ENCODE measurements around the gene SPNS3.
A peak's percentile ranks its signal among the peaks of the same experiment; 100 is the strongest.

SPNS3 gene

GRCh38 chr17:4513113-4514032 is 79.6 kb downstream of the SPNS3 start:
- DNase-seq (ENCODE audit: low read depth in 1 of 2, low spot score in 1 of 2) = peak in 1 of 2 experiments; percentile 74
- in situ Hi-C loops (cut with HindIII; ENCODE audit: low pct_unique_long_range_greater_than_20kb, low sequenced_read_pairs) = no loop called here

GRCh38 chr17:4514206-4514605 is 80.5 kb downstream of the SPNS3 start:
- TF ChIP-seq JUND (IDR thresholded peaks at IDR 0.05; ENCODE audit: low read depth) = no peak
- in situ Hi-C loops (cut with HindIII; ENCODE audit: low pct_unique_long_range_greater_than_20kb, low sequenced_read_pairs) = no loop called here
- DNase-seq (ENCODE audit: low read depth in 1 of 2, low spot score in 1 of 2) = peak; percentile 84 to 93

More at GRCh38 chr17:4513113-4514032, 79.6 kb downstream of the SPNS3 start:
- no peak for TF ChIP-seq JUND (IDR thresholded peaks at IDR 0.05; ENCODE audit: low read depth)

GRCh38 chr17:4514779-4515178 is 81.0 kb downstream of the SPNS3 start:
- no peak for DNase-seq (ENCODE audit: low read depth in 1 of 2, low spot score in 1 of 2)
- in situ Hi-C loops (cut with HindIII; ENCODE audit: low pct_unique_long_range_greater_than_20kb, low sequenced_read_pairs) = no loop called here
- TF ChIP-seq JUND (IDR thresholded peaks at IDR 0.05; ENCODE audit: low read depth) = no peak

GRCh38 chr17:4515501-4515900 is 81.8 kb downstream of the SPNS3 start:
- in situ Hi-C loops (cut with HindIII; ENCODE audit: low pct_unique_long_range_greater_than_20kb, low sequenced_read_pairs) = no loop called here
- DNase-seq (ENCODE audit: low read depth in 1 of 2, low spot score in 1 of 2) = no peak
- no peak for TF ChIP-seq JUND (IDR thresholded peaks at IDR 0.05; ENCODE audit: low read depth)

GRCh38 chr17:4516735-4517134 is 83.0 kb downstream of the SPNS3 start:
- in situ Hi-C loops (cut with HindIII; ENCODE audit: low pct_unique_long_range_greater_than_20kb, low sequenced_read_pairs) = no loop called here
- TF ChIP-seq JUND (IDR thresholded peaks at IDR 0.05; ENCODE audit: low read depth) = no peak
- no peak for DNase-seq (ENCODE audit: low read depth in 1 of 2, low spot score in 1 of 2)

- in situ Hi-C loops (cut with HindIII; ENCODE audit: low pct_unique_long_range_greater_than_20kb, low sequenced_read_pairs) = no loop called here
- no peak for DNase-seq (ENCODE audit: low read depth in 1 of 2, low spot score in 1 of 2)
- no peak for TF ChIP-seq JUND (IDR thresholded peaks at IDR 0.05; ENCODE audit: low read depth)
Observed at GRCh38 chr17:4518901-4519300, 85.2 kb downstream of the SPNS3 start.

- TF ChIP-seq JUND (IDR thresholded peaks at IDR 0.05; ENCODE audit: low read depth) = no peak
- in situ Hi-C loops (cut with HindIII; ENCODE audit: low pct_unique_long_range_greater_than_20kb, low sequenced_read_pairs) = no loop called here
- no peak for DNase-seq (ENCODE audit: low read depth in 1 of 2, low spot score in 1 of 2)
Observed at GRCh38 chr17:4519361-4519788, 85.6 kb downstream of the SPNS3 start.

- no peak for TF ChIP-seq JUND (IDR thresholded peaks at IDR 0.05; ENCODE audit: low read depth)
- DNase-seq (ENCODE audit: low read depth in 1 of 2, low spot score in 1 of 2) = no peak
- in situ Hi-C loops (cut with HindIII; ENCODE audit: low pct_unique_long_range_greater_than_20kb, low sequenced_read_pairs) = no loop called here
Observed at GRCh38 chr17:4520060-4520893, 86.5 kb downstream of the SPNS3 start.

GRCh38 chr17:4520894-4521600 is 87.3 kb downstream of the SPNS3 start:
- no peak for TF ChIP-seq JUND (IDR thresholded peaks at IDR 0.05; ENCODE audit: low read depth)
- in situ Hi-C loops (cut with HindIII; ENCODE audit: low pct_unique_long_range_greater_than_20kb, low sequenced_read_pairs) = no loop called here
- DNase-seq (ENCODE audit: low read depth in 1 of 2, low spot score in 1 of 2) = no peak

GRCh38 chr17:4522661-4523060 is 88.9 kb downstream of the SPNS3 start:
- in situ Hi-C loops (cut with HindIII; ENCODE audit: low pct_unique_long_range_greater_than_20kb, low sequenced_read_pairs) = no loop called here
- TF ChIP-seq JUND (IDR thresholded peaks at IDR 0.05; ENCODE audit: low read depth) = no peak
- DNase-seq (ENCODE audit: low read depth in 1 of 2, low spot score in 1 of 2) = no peak

- TF ChIP-seq JUND (IDR thresholded peaks at IDR 0.05; ENCODE audit: low read depth) = no peak
- in situ Hi-C loops (cut with HindIII; ENCODE audit: low pct_unique_long_range_greater_than_20kb, low sequenced_read_pairs) = no loop called here
- DNase-seq (ENCODE audit: low read depth in 1 of 2, low spot score in 1 of 2) = no peak
Observed at GRCh38 chr17:4523946-4524345, 90.2 kb downstream of the SPNS3 start.

GRCh38 chr17:4525691-4526397 is 92.1 kb downstream of the SPNS3 start:
- in situ Hi-C loops (cut with HindIII; ENCODE audit: low pct_unique_long_range_greater_than_20kb, low sequenced_read_pairs) = no loop called here
- TF ChIP-seq JUND (IDR thresholded peaks at IDR 0.05; ENCODE audit: low read depth) = no peak
- DNase-seq (ENCODE audit: low read depth in 1 of 2, low spot score in 1 of 2) = no peak
